ENCODE results near the gene SIK2. TPM values are rescaled to one million over a fixed set of nuclear protein-coding genes. Genes with fewer than 3 reads are reported as not detected.

SIK2 gene
- total and polyA plus RNA-seq, 2 donors from 2014 or later, result 6.4 to 40.1 TPM

- no peaks in the 10 kb centered on the region for H3K9me3 ChIP-seq (ENCODE audit: control insufficient read depth in 2 of 3, insufficient read depth in 1 of 3, low read length in 3 of 3)
- FAIRE-seq (no peak), DNase-seq (no peak)
- no peaks in the 10 kb centered on the region for H3K27me3 ChIP-seq (ENCODE audit: control insufficient read depth, insufficient read depth, low read length)
- TF ChIP-seq CTCF (IDR thresholded peaks at IDR 0.05; ENCODE audit: borderline replicate concordance, extremely low read depth, insufficient read depth), result no peak
- no peak overlapping the region for H3K4me3 ChIP-seq (ENCODE audit: low read length in 3 of 3)
- no peak overlapping the region for H3K27ac ChIP-seq (ENCODE audit: low read depth in 2 of 2, low read length in 2 of 2)
- no peak overlapping the region for H3K9ac ChIP-seq (ENCODE audit: low read length in 3 of 3)
- H3K36me3 ChIP-seq (ENCODE audit: control insufficient read depth in 2 of 3, insufficient read depth in 3 of 3, low read length in 3 of 3), result peaks cover 0 to 5% (median 0%) of the 10 kb centered on the region in 3 donors
- intact Hi-C loops (cut with DNase I), result no loop called here
- peaks cover 0 to 10% (median 10%) of the 10 kb centered on the region in 3 donors for H3K4me1 ChIP-seq (ENCODE audit: control insufficient read depth in 2 of 3, insufficient read depth in 2 of 3, low read depth in 1 of 3, low read length in 3 of 3)
These were observed 95.7 kb downstream of the SIK2 start for GRCh38 chr11:111697933-111698371.

GRCh38 chr11:111698852-111699559, 96.8 kb downstream of the SIK2 start:
- H3K4me3 ChIP-seq (ENCODE audit: low read length in 3 of 3), result no peak overlapping the region
- peaks cover 0 to 10% (median 8%) of the 10 kb centered on the region in 3 donors for H3K4me1 ChIP-seq (ENCODE audit: control insufficient read depth in 2 of 3, insufficient read depth in 2 of 3, low read depth in 1 of 3, low read length in 3 of 3)
- no peaks in the 10 kb centered on the region for H3K27me3 ChIP-seq (ENCODE audit: control insufficient read depth, insufficient read depth, low read length)
- no peak for TF ChIP-seq CTCF (IDR thresholded peaks at IDR 0.05; ENCODE audit: borderline replicate concordance, extremely low read depth, insufficient read depth)
- intact Hi-C loops (cut with DNase I), result no loop called here
- H3K9me3 ChIP-seq (ENCODE audit: control insufficient read depth in 2 of 3, insufficient read depth in 1 of 3, low read length in 3 of 3), result no peaks in the 10 kb centered on the region
- FAIRE-seq (no peak), DNase-seq (no peak)
- peak overlapping the region in 1 of 3 donors; percentile 4 for H3K9ac ChIP-seq (ENCODE audit: low read length in 3 of 3)
- H3K27ac ChIP-seq (ENCODE audit: low read depth in 2 of 2, low read length in 2 of 2), result no peak overlapping the region
- H3K36me3 ChIP-seq (ENCODE audit: control insufficient read depth in 2 of 3, insufficient read depth in 3 of 3, low read length in 3 of 3), result peaks cover 0 to 10% (median 9%) of the 10 kb centered on the region in 3 donors

GRCh38 chr11:111699579-111700156, 97.4 kb downstream of the SIK2 start:
- DNase-seq (no peak), FAIRE-seq (no peak)
- peaks cover 0 to 15% (median 14%) of the 10 kb centered on the region in 3 donors for H3K36me3 ChIP-seq (ENCODE audit: control insufficient read depth in 2 of 3, insufficient read depth in 3 of 3, low read length in 3 of 3)
- no peak for TF ChIP-seq CTCF (IDR thresholded peaks at IDR 0.05; ENCODE audit: borderline replicate concordance, extremely low read depth, insufficient read depth)
- no peaks in the 10 kb centered on the region for H3K27me3 ChIP-seq (ENCODE audit: control insufficient read depth, insufficient read depth, low read length)
- intact Hi-C loops (cut with DNase I), result no loop called here
- no peak overlapping the region for H3K27ac ChIP-seq (ENCODE audit: low read depth in 2 of 2, low read length in 2 of 2)
- H3K9me3 ChIP-seq (ENCODE audit: control insufficient read depth in 2 of 3, insufficient read depth in 1 of 3, low read length in 3 of 3), result no peaks in the 10 kb centered on the region
- peaks cover 0 to 8% (median 7%) of the 10 kb centered on the region in 3 donors for H3K4me1 ChIP-seq (ENCODE audit: control insufficient read depth in 2 of 3, insufficient read depth in 2 of 3, low read depth in 1 of 3, low read length in 3 of 3)
- H3K4me3 ChIP-seq (ENCODE audit: low read length in 3 of 3), result no peak overlapping the region
- peak overlapping the region in 1 of 3 donors; percentile 4 for H3K9ac ChIP-seq (ENCODE audit: low read length in 3 of 3)

All from kidney (tissue), 14 donors.